Stomach smooth muscle (tissue), 2 donors: Measurements from ENCODE around the gene NKAIN1.

ENCODE experiments used
- H3K27ac ChIP-seq: one replicate; pipeline ENCODE4 v1.7.0; 2013; ENCODE audit warnings: mild to moderate bottlenecking, low read length, inconsistent platforms
- H3K27me3 ChIP-seq, 2 donors: one replicate each; pipeline ENCODE4 v1.7.0; 2013; ENCODE audit warnings: low read length in 2 of 2; ENCODE audit not compliant: insufficient read depth in 2 of 2, control insufficient read depth in 1 of 2
- H3K36me3 ChIP-seq, 2 donors: one replicate each; pipeline ENCODE4 v1.7.0; 2013; ENCODE audit warnings: low read length in 2 of 2; ENCODE audit not compliant: control insufficient read depth in 2 of 2, insufficient read depth in 2 of 2
- H3K4me1 ChIP-seq: one replicate; pipeline ENCODE4 v1.7.0; 2013; ENCODE audit warnings: low read length; ENCODE audit not compliant: control insufficient read depth, insufficient read depth
- H3K4me3 ChIP-seq, 2 donors: one replicate each; pipeline ENCODE4 v1.7.0; 2013; ENCODE audit warnings: low read length in 2 of 2
- H3K9ac ChIP-seq, 2 donors: one replicate each; pipeline ENCODE4 v1.7.0; 2013; ENCODE audit warnings: low read length in 2 of 2, mild to moderate bottlenecking in 1 of 2
- H3K9me3 ChIP-seq, 2 donors: one replicate each; pipeline ENCODE4 v1.7.0; 2013; ENCODE audit warnings: low read length in 2 of 2; ENCODE audit not compliant: control insufficient read depth in 2 of 2
- donor health status: healthy.
- donor health status: Pancreatic carcinoma.

The NKAIN1 gene

DNA sequence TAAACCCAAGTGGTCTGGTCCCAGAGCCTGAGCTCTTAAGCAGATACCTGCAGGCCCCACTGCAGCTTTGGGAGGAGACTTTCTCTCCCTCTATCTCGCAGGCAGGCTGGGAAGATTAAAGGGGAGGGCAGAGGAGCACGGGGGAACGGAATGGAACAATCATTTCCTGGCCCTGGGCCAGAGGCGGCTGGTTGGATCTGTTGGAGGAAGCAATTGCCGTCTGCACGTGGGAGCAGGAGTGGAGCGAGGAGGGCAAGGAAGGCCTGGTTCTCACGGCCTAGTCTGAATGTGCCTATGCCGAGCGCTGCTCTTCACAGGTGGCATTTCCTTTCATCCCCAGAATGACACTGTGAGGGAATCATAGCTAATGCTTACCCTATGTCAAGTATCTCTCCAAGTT, 23.7 kb downstream of the NKAIN1 start:
- Histone ChIP-seq H3K27me3 (peaks cover 0 to 3% of the 10 kb centered on the region in 2 donors), H3K9ac (no peak overlapping the region), H3K9me3 (no peaks in the 10 kb centered on the region), H3K4me3 (no peak overlapping the region), H3K36me3 (no peaks in the 10 kb centered on the region), H3K4me1 (peaks cover 9% of the 10 kb centered on the region), H3K27ac (no peak overlapping the region)

DNA sequence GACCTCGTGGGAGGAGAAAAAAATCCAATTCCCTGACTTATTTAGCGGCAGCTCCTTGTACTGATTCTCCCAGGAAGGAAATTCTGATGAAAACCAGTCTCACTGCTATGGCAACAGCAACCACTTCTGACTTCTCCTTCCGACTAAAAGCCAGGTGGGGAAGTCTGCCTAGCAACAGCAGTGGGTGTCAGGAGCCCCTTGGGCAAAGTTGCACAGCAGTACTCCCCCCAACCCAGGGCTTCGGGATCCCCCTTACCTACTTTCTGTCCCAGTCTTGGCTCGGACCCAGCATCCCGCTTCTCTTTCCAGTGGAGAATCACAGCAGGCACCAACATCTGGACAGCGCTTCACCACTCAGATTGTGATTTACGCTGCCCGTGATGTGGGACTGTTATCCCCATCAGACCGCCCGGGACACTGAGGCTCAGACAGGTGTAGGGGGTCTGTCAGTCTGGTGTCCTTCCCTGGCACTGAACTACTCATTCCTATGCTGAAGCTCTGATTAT, 24.6 kb downstream of the NKAIN1 start:
- H3K4me3 ChIP-seq = no peak overlapping the region
- H3K36me3 ChIP-seq = no peaks in the 10 kb centered on the region
- no peaks in the 10 kb centered on the region for H3K9me3 ChIP-seq
- no peak overlapping the region for H3K9ac ChIP-seq
- peaks cover 9% of the 10 kb centered on the region for H3K4me1 ChIP-seq
- H3K27ac ChIP-seq = no peak overlapping the region
- peaks cover 0 to 3% of the 10 kb centered on the region in 2 donors for H3K27me3 ChIP-seq

DNA sequence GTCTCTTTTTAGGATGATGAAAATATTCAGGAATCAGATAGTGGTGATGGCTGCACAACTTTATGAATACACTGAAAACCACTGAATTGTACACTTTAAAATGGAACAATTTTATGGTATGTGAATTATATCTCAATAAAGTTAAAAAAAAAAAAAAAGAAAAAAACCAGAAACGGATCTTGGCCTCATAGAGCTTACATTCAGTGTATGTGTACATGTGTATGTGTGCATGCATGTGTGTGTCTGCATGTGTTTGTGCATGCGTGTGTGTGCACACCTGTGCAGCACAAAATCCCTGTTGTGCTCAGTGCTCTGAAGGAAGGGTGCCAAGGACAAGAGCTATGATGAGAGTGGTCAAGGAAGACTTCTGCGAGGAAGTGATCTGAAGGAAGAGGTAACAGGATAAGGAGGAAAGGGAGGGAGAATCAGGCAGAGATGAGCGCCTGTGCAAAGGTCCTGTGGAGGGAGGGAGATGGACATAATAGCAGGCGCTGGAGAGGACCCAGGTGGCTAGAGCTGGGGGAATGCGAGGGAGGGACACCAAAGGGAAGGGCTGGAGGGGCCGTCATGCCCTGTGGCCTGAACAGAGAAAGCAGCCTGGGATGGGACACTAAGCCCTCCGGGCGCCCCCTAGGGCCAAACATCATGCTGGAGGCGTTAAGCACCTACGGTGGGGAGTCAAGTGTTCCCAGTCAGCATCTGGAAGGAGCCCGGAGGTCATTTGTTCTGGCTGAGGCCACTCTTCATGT, 25.2 kb downstream of the NKAIN1 start:
- Histone ChIP-seq H3K27ac (no peak overlapping the region), H3K36me3 (no peaks in the 10 kb centered on the region), H3K4me1 (peaks cover 9% of the 10 kb centered on the region), H3K9me3 (no peaks in the 10 kb centered on the region), H3K9ac (no peak overlapping the region), H3K4me3 (no peak overlapping the region), H3K27me3 (peaks cover 0 to 3% of the 10 kb centered on the region in 2 donors)

DNA sequence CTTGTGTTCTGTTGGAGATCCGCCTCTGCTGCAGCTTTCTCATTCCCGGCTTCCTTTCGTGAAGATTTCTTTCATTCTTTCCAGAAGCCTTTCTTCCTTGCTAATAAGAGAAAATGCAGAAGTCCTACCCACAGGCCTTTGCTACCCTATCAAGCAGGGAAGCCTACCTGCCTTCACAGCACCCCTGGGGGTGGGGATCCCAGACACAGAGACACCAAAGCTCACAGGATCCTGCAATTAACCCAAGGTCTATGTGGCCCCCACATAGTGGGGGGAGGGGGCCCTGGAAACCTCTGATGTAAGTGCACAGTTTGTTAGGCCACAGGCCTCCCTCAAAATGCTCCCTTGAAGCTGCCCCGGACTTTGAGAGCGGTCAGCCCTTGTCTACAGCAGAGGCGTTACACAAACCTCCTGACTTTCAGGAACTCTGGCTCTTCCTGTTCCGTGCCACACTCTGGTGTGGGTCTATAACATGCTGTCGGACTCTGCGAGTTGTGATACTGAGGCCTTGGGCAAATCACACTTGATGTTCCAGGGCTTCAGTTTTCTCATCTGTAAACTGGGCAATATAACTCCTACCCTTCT, 31.2 kb downstream of the NKAIN1 start:
- Histone ChIP-seq H3K27ac (no peak overlapping the region), H3K4me3 (no peak overlapping the region), H3K36me3 (no peaks in the 10 kb centered on the region), H3K9me3 (no peaks in the 10 kb centered on the region), H3K4me1 (no peaks in the 10 kb centered on the region), H3K9ac (no peak overlapping the region), H3K27me3 (no peaks in the 10 kb centered on the region)

DNA sequence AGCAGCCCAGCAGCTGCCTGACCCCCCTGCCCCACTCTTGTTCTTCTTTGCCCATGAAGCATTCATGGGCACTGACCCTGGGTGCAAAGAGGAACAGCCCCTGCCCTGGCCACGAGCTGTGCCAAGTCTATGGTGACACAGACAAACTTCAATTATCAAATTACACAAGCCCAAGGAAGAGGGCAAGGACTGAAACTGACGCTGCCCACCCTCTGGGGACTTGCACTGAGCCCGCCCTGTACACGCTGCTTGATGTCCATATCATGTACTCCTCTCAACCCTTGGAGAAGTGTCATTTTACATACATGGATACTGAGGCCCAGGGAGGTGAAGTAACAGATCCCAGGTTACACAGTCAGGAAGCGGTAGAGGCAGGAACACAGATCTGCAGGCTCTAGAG, 32.1 kb downstream of the NKAIN1 start:
- Histone ChIP-seq H3K4me1 (no peaks in the 10 kb centered on the region), H3K27me3 (no peaks in the 10 kb centered on the region), H3K4me3 (no peak overlapping the region), H3K9me3 (no peaks in the 10 kb centered on the region), H3K27ac (no peak overlapping the region), H3K36me3 (no peaks in the 10 kb centered on the region), H3K9ac (no peak overlapping the region)

DNA sequence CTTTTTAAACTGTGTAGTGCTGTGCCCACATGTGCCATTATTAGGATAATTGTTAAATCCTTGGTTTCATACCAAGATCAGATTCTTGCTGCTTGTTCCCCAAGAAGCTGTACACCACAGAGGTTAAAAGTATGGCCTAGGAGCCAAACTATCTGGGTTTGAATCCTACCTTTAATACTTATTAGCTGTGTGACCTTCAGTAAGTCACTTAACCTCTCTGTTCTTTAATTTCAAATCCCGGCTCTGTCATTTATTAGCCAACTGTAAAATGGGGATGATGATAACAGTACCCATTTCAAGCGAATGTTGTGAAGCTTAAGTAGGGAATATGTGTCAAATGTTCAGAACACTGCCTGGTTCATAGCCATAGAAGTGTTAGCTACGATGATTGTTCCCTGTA, 32.6 kb downstream of the NKAIN1 start:
- Histone ChIP-seq H3K27ac (no peak overlapping the region), H3K4me1 (no peaks in the 10 kb centered on the region), H3K36me3 (no peaks in the 10 kb centered on the region), H3K9ac (no peak overlapping the region), H3K27me3 (no peaks in the 10 kb centered on the region), H3K9me3 (no peaks in the 10 kb centered on the region), H3K4me3 (no peak overlapping the region)

DNA sequence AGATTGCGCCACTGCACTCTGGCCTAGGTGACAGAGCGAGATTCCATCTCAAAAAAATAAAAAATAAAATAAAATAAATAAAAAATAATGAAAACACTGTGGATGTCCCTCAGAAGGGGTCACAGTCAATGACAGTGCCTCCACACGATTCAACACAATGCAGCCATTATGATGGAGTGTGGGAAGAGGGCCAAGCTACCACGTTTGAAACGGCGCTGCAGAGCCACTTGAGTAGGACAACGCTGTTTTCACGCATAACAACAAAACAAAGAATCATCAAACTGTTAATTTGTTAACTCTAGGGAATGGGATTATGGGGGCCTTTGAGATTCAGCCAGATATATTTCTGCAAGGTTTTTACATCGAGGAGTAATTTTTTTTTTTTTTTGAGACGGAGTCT, 36.5 kb downstream of the NKAIN1 start:
- H3K4me1 ChIP-seq = no peaks in the 10 kb centered on the region
- no peak overlapping the region for H3K4me3 ChIP-seq
- H3K27ac ChIP-seq = no peak overlapping the region
- no peaks in the 10 kb centered on the region for H3K9me3 ChIP-seq
- peaks cover 0 to 4% of the 10 kb centered on the region in 2 donors for H3K27me3 ChIP-seq
- H3K9ac ChIP-seq = no peak overlapping the region
- H3K36me3 ChIP-seq = no peaks in the 10 kb centered on the region

DNA sequence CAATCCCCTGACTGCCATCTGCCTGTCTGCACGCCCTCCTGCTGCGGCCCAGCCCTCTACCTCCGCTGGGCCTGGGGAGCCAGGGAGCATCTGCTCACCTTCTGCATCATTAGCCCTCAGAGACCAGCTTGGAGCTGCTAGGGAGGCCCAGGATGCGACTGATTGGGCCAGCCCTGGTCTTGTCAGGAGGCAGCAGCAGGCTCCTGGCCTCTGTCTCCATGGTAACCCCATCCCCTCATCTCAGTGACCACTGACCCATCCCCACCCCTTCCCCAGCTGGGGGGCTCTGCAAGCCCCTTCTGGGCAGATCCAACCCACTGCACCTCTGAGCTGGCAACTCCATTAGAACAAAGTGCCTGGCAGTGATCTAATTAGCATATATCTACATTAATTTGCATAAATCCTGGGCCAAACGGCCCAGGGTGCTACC, 37.7 kb downstream of the NKAIN1 start:
- Histone ChIP-seq H3K27me3 (peaks cover 0 to 4% of the 10 kb centered on the region in 2 donors), H3K4me1 (no peaks in the 10 kb centered on the region), H3K27ac (no peak overlapping the region), H3K9me3 (no peaks in the 10 kb centered on the region), H3K4me3 (no peak overlapping the region), H3K9ac (no peak overlapping the region), H3K36me3 (no peaks in the 10 kb centered on the region)

DNA sequence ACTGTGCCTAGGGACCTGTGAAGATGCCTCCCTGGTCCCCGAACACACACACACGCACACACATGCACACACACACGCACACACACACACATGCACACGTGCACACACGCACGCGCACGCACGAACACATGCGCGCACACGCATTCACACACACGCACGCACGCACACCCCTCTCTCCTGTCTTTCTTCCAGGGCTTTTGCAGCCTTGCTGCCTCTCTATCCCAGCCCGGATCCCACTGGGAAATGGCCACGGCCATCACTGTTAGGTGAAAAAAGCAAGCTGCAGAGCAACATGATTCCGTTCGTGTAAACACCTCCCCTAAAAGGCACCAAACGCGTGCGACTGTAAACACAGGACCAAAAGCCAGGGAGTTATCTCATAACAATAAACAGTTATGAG, 39.7 kb downstream of the NKAIN1 start:
- Histone ChIP-seq H3K9me3 (no peaks in the 10 kb centered on the region), H3K27me3 (peaks cover 0 to 4% of the 10 kb centered on the region in 2 donors), H3K4me3 (no peak overlapping the region), H3K36me3 (no peaks in the 10 kb centered on the region), H3K27ac (no peak overlapping the region), H3K4me1 (no peaks in the 10 kb centered on the region), H3K9ac (no peak overlapping the region)

DNA sequence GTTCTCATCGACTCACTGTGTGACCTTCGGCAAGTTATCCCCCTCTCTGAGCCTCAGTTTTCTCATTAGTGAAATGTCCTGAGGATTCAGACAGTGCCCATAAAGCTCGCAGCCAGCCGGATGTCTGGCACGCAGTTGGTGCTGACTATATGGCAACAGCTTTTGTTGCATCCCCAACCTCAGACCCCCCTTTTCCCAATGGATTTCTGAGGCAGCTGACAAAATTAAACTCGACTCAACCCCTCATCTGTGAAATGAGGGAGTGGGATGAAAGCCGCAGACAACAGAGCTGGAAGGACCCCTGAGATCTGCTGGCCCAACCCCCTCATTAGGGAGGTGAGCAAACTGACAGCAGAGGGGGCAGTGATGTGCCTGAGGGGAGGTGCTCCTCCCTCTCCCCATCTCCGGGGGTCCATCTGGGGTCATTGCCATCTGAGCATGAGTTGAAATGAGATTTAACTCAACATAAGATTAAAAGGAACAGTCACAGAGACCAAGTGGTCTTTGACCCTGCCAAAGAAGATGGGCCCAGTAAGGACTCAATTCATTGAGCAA, 40.4 kb downstream of the NKAIN1 start:
- H3K27ac ChIP-seq = no peak overlapping the region
- no peaks in the 10 kb centered on the region for H3K36me3 ChIP-seq
- H3K4me1 ChIP-seq = no peaks in the 10 kb centered on the region
- H3K9ac ChIP-seq = no peak overlapping the region
- peaks cover 0 to 4% of the 10 kb centered on the region in 2 donors for H3K27me3 ChIP-seq
- no peaks in the 10 kb centered on the region for H3K9me3 ChIP-seq
- no peak overlapping the region for H3K4me3 ChIP-seq

DNA sequence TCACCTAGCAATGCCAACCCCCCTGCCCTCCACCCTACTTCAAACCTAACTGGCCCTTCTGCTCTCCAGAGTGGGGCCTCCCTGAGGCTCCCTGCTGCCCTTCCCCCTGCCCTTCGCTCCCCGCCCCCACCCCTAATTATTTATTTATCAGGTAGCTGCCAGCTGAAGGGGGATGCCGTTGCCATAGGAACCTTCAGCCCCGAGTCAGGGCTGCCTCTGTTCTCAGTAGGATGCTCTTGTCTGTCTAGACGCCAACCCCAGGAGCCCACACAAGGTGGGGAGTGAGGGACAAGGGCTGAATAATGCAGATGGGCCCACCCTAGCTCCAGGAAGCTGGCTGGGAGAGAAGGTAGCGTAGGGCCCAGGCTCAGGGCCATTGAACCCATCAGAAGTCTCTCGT, 41.1 kb downstream of the NKAIN1 start:
- Histone ChIP-seq H3K4me1 (no peaks in the 10 kb centered on the region), H3K4me3 (no peak overlapping the region), H3K27ac (no peak overlapping the region)

More for the DNA sequence above, 41.1 kb downstream of the NKAIN1 start:
- Histone ChIP-seq H3K9me3 (no peaks in the 10 kb centered on the region), H3K36me3 (no peaks in the 10 kb centered on the region), H3K9ac (no peak overlapping the region), H3K27me3 (peaks cover 0 to 4% of the 10 kb centered on the region in 2 donors)
